Skeletal muscle tissue (tissue), 4 donors: ENCODE measurements around the gene ALOX15. TPM values are rescaled to one million over a fixed set of nuclear protein-coding genes. Genes with fewer than 3 reads are reported as not detected.

Experiments used
- H3K27ac ChIP-seq: one replicate; pipeline ENCODE4 v1.7.0; 2013; ENCODE audit warnings: mild to moderate bottlenecking, low read depth, low read length, inconsistent platforms
- H3K27me3 ChIP-seq, 3 donors: one replicate each; pipeline ENCODE4 v1.7.0; 2013; ENCODE audit warnings: low read length in 3 of 3; ENCODE audit not compliant: control insufficient read depth in 3 of 3, insufficient read depth in 3 of 3
- H3K36me3 ChIP-seq, 3 donors: one replicate each; pipeline ENCODE4 v1.7.0; 2013; ENCODE audit warnings: low read length in 3 of 3; ENCODE audit not compliant: control insufficient read depth in 3 of 3, insufficient read depth in 3 of 3
- H3K4me1 ChIP-seq, 3 donors: one replicate each; pipeline ENCODE4 v1.7.0; 2013; ENCODE audit warnings: low read length in 3 of 3, mild to moderate bottlenecking in 3 of 3; ENCODE audit not compliant: control insufficient read depth in 3 of 3, insufficient read depth in 3 of 3
- H3K4me3 ChIP-seq, 3 donors: one replicate each; pipeline ENCODE4 v1.7.0; 2013; ENCODE audit warnings: low read length in 3 of 3
- H3K9ac ChIP-seq, 3 donors: one replicate each; pipeline ENCODE4 v1.7.0; 2013; ENCODE audit warnings: low read length in 3 of 3, mild to moderate bottlenecking in 3 of 3, moderate library complexity in 2 of 3, low read depth in 1 of 3
- H3K9me3 ChIP-seq, 3 donors: one replicate each; pipeline ENCODE4 v1.7.0; 2013; ENCODE audit warnings: low read length in 3 of 3; ENCODE audit not compliant: control insufficient read depth in 3 of 3
- total RNA-seq: library from RNA; depleted of rRNA; stranded (reverse); fragments of >200 nt; gene quantifications from one replicate; pipeline ENCODE4 v1.2.3, GENCODE V29; 2014
- donor health status: Osteomylitis.

Gene ALOX15
- total RNA-seq, 1 donor from 2014 or later: 0.52 TPM

- H3K27ac ChIP-seq: no peak overlapping the region
- no peaks in the 10 kb centered on the region for H3K27me3 ChIP-seq
- H3K36me3 ChIP-seq: peaks cover 54 to 67% (median 56%) of the 10 kb centered on the region in 3 donors
Measured at GRCh38 chr17:4673986-4674684, 32.7 kb upstream of the ALOX15 start.

GRCh38 chr17:4673169-4673568 lies 31.7 kb upstream of the ALOX15 start:
- Histone ChIP-seq H3K36me3 (peaks cover 54 to 62% (median 56%) of the 10 kb centered on the region in 3 donors), H3K4me1 (no peaks in the 10 kb centered on the region), H3K27me3 (no peaks in the 10 kb centered on the region), H3K27ac (no peak overlapping the region), H3K9me3 (no peaks in the 10 kb centered on the region), H3K4me3 (no peak overlapping the region), H3K9ac (no peak overlapping the region)

More at GRCh38 chr17:4673986-4674684, 32.7 kb upstream of the ALOX15 start:
- Histone ChIP-seq H3K9ac (no peak overlapping the region), H3K4me1 (no peaks in the 10 kb centered on the region), H3K9me3 (no peaks in the 10 kb centered on the region), H3K4me3 (no peak overlapping the region)

GRCh38 chr17:4672751-4673150 lies 31.3 kb upstream of the ALOX15 start:
- Histone ChIP-seq H3K9me3 (no peaks in the 10 kb centered on the region), H3K9ac (no peak overlapping the region), H3K4me3 (no peak overlapping the region), H3K36me3 (peaks cover 54 to 61% (median 56%) of the 10 kb centered on the region in 3 donors), H3K27me3 (no peaks in the 10 kb centered on the region), H3K27ac (no peak overlapping the region), H3K4me1 (no peaks in the 10 kb centered on the region)

- Histone ChIP-seq H3K27ac (no peak overlapping the region), H3K4me3 (no peak overlapping the region), H3K36me3 (peaks cover 49 to 56% (median 55%) of the 10 kb centered on the region in 3 donors), H3K27me3 (no peaks in the 10 kb centered on the region), H3K9me3 (no peaks in the 10 kb centered on the region), H3K4me1 (no peaks in the 10 kb centered on the region), H3K9ac (no peak overlapping the region)
Measured at GRCh38 chr17:4672055-4672630, 30.7 kb upstream of the ALOX15 start.

- H3K9ac ChIP-seq: no peak overlapping the region
- no peaks in the 10 kb centered on the region for H3K4me1 ChIP-seq
- peaks cover 4 to 27% (median 12%) of the 10 kb centered on the region in 3 donors for H3K27me3 ChIP-seq
- no peaks in the 10 kb centered on the region for H3K9me3 ChIP-seq
- peaks cover 12 to 17% (median 16%) of the 10 kb centered on the region in 3 donors for H3K36me3 ChIP-seq
- H3K4me3 ChIP-seq: no peak overlapping the region
- no peak overlapping the region for H3K27ac ChIP-seq
Measured at GRCh38 chr17:4667166-4667565, 25.7 kb upstream of the ALOX15 start.

- H3K27me3 ChIP-seq: peaks cover 4 to 27% (median 12%) of the 10 kb centered on the region in 3 donors
- H3K27ac ChIP-seq: no peak overlapping the region
- no peaks in the 10 kb centered on the region for H3K4me1 ChIP-seq
- no peaks in the 10 kb centered on the region for H3K9me3 ChIP-seq
- H3K36me3 ChIP-seq: peaks cover 6 to 11% (median 8%) of the 10 kb centered on the region in 3 donors
- H3K9ac ChIP-seq: no peak overlapping the region
- H3K4me3 ChIP-seq: no peak overlapping the region
Measured at GRCh38 chr17:4666296-4666695, 24.8 kb upstream of the ALOX15 start.

- no peak overlapping the region for H3K27ac ChIP-seq
- H3K4me3 ChIP-seq: no peak overlapping the region
- no peaks in the 10 kb centered on the region for H3K4me1 ChIP-seq
- peaks cover 4 to 27% (median 12%) of the 10 kb centered on the region in 3 donors for H3K27me3 ChIP-seq
- no peaks in the 10 kb centered on the region for H3K9me3 ChIP-seq
- peaks cover 0 to 1% (median 0%) of the 10 kb centered on the region in 3 donors for H3K36me3 ChIP-seq
- H3K9ac ChIP-seq: no peak overlapping the region
Measured at GRCh38 chr17:4665027-4665426, 23.5 kb upstream of the ALOX15 start.

GRCh38 chr17:4664230-4664629 lies 22.8 kb upstream of the ALOX15 start:
- no peaks in the 10 kb centered on the region for H3K4me1 ChIP-seq
- no peak overlapping the region for H3K9ac ChIP-seq
- no peak overlapping the region for H3K27ac ChIP-seq

GRCh38 chr17:4663711-4664110 lies 22.2 kb upstream of the ALOX15 start:
- Histone ChIP-seq H3K27me3 (peaks cover 5 to 27% (median 14%) of the 10 kb centered on the region in 3 donors), H3K27ac (no peak overlapping the region), H3K9ac (no peak overlapping the region), H3K36me3 (no peaks in the 10 kb centered on the region), H3K4me1 (no peaks in the 10 kb centered on the region), H3K9me3 (no peaks in the 10 kb centered on the region), H3K4me3 (no peak overlapping the region)

More at GRCh38 chr17:4664230-4664629, 22.8 kb upstream of the ALOX15 start:
- Histone ChIP-seq H3K36me3 (no peaks in the 10 kb centered on the region), H3K9me3 (no peaks in the 10 kb centered on the region), H3K27me3 (peaks cover 4 to 27% (median 14%) of the 10 kb centered on the region in 3 donors), H3K4me3 (no peak overlapping the region)
